Uterus (tissue), 2 donors: ENCODE data around the gene AQP4.

Experiments
- CTCF ChIP-seq, 4 experiments: fragments of 200-600 bp in 2 of 4; fragments of 450-650 bp in 2 of 4; sonication (generic) in 2 of 4; IDR thresholded peaks; one replicate each; pipeline ENCODE4 v1.5.1; 2016 to 2019; ENCODE audit warnings: antibody characterized with exemption in 4 of 4, mild to moderate bottlenecking in 2 of 4, moderate library complexity in 1 of 4
- POLR2A ChIP-seq, 2 donors: fragments of 450-650 bp; IDR thresholded peaks; one replicate each; pipeline ENCODE4 v1.6.1; 2016; ENCODE audit warnings: antibody characterized with exemption in 2 of 2, mild to moderate bottlenecking in 1 of 2, moderate library complexity in 1 of 2

DNA sequence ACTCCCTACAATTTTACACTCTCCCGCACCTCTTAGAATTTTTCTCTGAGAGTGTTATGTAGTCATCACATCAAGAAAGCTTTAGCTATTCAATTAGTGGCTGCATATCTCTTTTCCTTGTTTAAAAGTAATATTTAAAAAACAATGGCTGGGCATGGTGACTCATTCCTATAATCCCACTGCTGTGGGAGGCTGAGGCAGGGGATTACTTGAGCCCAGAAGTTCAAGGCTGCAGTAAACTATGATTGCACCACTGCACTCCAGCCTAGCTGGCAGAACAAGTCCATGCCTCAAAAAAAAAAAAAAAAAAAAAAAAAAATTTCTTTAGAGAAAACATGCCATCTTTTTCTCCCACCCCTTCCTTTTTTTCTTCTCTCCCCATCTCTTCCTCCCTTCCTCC lies 44.3 kb downstream of the AQP4 start:
- TF ChIP-seq POLR2A (IDR thresholded peaks at IDR 0.05) (no peak), CTCF (IDR thresholded peaks at IDR 0.05) (no peak)
